Fibroblast of the aortic adventitia (primary cell): ENCODE measurements around the gene SREBF1. TPM values are rescaled to one million over a fixed set of nuclear protein-coding genes. Genes with fewer than 3 reads are reported as not detected.

ENCODE experiments used
- DNase-seq: peaks from one replicate; pipeline ENCODE4 v3.0.0-alpha.2; 2010; ENCODE audit warnings: low read depth
- H3K4me3 ChIP-seq: 2 replicates; pipeline ENCODE4 v1.5.1; 2011; ENCODE audit warnings: low read depth, mild to moderate bottlenecking, control low read depth, low read length, moderate library complexity
- CTCF ChIP-seq: IDR thresholded peaks from 2 replicates; pipeline ENCODE4 v1.5.1; 2011; ENCODE audit warnings: mild to moderate bottlenecking, low read length, control low read depth, inconsistent platforms; ENCODE audit not compliant: insufficient read depth
- total RNA-seq: library from RNA; depleted of rRNA; stranded (reverse); fragments of >200 nt; gene quantifications from 2 replicates; pipeline ENCODE4 v1.2.3, GENCODE V29; 2012; ENCODE audit warnings: low replicate concordance

The SREBF1 gene
- total RNA-seq, 1 donor: 48.7 TPM

GRCh38 chr17:17824783-17825614 lies 11.8 kb downstream of the SREBF1 start:
- no peak overlapping the region for H3K4me3 ChIP-seq
- no peak for DNase-seq
- no peak for TF ChIP-seq CTCF

- H3K4me3 ChIP-seq: peak overlapping the region; percentile 38
- no peak for DNase-seq
- TF ChIP-seq CTCF: no peak
Observed at GRCh38 chr17:17824119-17824782, 12.5 kb downstream of the SREBF1 start.

DNA sequence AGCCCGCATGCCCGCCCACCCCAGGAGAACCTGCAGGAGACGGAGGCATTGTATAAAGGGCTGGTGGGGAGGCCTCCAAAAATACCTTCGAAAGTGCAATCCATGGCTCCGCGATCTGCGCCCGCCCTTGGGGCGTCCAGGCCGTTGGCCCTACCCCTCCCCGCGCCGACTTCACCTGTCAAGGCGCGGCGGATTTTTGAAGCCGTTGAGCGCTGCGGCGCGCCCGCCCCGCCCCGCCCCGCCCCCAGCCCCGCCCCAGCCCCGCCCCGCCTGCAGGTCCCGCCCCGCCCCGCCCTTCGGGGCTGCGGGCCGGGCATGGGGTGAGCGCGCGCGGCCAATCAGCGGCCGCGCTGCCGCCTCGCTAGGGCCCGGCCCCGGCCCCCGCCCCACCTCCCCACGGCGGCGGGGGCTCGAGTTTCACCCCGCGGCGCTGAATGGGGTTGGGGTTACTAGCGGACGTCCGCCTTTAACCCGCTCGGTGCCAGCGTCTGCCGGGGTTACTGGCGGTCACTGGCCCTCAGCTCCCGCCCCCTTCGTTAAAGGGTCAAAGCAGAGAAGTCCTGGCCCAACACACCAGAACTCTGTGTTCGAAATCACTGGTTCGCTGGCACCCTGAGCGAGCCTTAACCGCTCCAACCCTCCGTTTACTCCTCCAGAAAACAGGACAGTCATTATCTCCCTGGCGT lies 13.2 kb downstream of the SREBF1 start:
- peak; percentile 64 for DNase-seq
- no peak for TF ChIP-seq CTCF
- H3K4me3 ChIP-seq: peak overlapping the region; percentile 71

- H3K4me3 ChIP-seq: peak overlapping the region; percentile 71
- DNase-seq: no peak
Observed at GRCh38 chr17:17822616-17823015, 14.2 kb downstream of the SREBF1 start.

GRCh38 chr17:17822189-17822588 lies 14.6 kb downstream of the SREBF1 start:
- H3K4me3 ChIP-seq: peak overlapping the region; percentile 71
- TF ChIP-seq CTCF: no peak
- DNase-seq: peak; percentile 96

More at GRCh38 chr17:17822616-17823015, 14.2 kb downstream of the SREBF1 start:
- TF ChIP-seq CTCF: no peak

DNA sequence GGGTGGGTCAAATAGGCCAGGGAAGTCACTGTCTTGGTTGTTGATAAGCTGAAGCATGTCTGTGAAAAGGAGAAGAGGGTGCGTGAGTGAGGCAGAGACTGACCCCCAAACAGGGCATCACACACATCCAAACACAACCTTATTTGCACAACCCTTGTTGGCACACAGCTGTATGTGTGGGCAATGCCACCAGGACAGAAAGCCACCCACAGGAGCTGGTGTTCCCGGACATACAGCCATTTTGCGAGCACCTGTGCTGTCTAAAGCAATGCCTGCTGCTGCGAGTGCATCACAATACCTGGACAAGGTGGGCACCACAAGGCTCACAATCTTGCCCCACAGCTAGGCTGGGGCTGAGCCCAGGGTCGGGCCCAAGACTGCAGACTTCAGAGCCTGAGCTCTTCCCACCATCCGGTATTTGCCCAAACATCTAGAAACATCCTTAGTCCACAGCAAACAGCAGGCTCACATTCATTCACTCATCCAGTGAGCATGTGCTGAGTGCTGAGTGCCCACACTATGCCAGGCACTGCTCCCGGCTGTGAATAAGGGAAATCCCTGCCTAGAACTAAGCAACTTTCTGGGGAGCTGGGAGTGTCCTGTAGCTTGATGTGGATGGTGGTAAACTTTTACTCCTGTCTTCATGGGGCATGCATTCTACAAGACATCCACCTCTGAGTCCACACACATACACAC lies 16.2 kb downstream of the SREBF1 start:
- H3K4me3 ChIP-seq: peak overlapping the region; percentile 25
- DNase-seq: no peak
- TF ChIP-seq CTCF: no peak
